ENCODE results near the gene TOR3A.

The TOR3A gene

DNA sequence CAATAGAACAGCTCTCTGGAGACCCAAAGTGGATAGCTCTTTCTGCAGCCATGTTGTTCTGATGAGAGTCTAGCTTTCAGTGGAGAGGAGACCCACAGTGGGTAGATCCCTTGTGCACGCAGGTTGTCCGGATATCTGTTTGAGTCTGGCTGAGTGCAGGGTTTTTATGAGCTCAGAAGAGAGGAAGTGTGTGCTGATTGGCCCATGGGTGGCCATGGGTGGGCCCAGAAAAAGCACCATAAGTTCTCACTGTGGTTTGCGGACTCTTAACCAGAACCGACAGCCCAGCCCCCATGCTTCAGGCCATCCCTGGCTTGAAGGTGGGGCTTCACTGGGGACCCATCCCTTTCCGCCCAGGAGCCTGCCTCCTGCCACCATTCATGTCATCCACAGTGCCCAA lies 39.2 kb upstream of the TOR3A start:
- TF ChIP-seq FOXP2 (optimal IDR thresholded peaks at IDR 0.05; ENCODE audit: borderline replicate concordance, extremely low read depth, extremely low read length, insufficient read depth) (no peak), POLR2AphosphoS5 (IDR thresholded peaks at IDR 0.05; ENCODE audit: low read depth, low read length) (no peak), TAF1 (IDR thresholded peaks at IDR 0.05; ENCODE audit: borderline replicate concordance, insufficient read depth, low read length) (no peak), SIN3A (IDR thresholded peaks at IDR 0.05; ENCODE audit: borderline replicate concordance, insufficient read depth, low read length) (no peak)
- TF ChIP-seq, protein P1, sequence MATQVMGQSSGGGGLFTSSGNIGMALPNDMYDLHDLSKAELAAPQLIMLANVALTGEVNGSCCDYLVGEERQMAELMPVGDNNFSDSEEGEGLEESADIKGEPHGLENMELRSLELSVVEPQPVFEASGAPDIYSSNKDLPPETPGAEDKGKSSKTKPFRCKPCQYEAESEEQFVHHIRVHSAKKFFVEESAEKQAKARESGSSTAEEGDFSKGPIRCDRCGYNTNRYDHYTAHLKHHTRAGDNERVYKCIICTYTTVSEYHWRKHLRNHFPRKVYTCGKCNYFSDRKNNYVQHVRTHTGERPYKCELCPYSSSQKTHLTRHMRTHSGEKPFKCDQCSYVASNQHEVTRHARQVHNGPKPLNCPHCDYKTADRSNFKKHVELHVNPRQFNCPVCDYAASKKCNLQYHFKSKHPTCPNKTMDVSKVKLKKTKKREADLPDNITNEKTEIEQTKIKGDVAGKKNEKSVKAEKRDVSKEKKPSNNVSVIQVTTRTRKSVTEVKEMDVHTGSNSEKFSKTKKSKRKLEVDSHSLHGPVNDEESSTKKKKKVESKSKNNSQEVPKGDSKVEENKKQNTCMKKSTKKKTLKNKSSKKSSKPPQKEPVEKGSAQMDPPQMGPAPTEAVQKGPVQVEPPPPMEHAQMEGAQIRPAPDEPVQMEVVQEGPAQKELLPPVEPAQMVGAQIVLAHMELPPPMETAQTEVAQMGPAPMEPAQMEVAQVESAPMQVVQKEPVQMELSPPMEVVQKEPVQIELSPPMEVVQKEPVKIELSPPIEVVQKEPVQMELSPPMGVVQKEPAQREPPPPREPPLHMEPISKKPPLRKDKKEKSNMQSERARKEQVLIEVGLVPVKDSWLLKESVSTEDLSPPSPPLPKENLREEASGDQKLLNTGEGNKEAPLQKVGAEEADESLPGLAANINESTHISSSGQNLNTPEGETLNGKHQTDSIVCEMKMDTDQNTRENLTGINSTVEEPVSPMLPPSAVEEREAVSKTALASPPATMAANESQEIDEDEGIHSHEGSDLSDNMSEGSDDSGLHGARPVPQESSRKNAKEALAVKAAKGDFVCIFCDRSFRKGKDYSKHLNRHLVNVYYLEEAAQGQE (IDR thresholded peaks at IDR 0.05; ENCODE audit: insufficient read depth in 1 of 2, low read depth in 2 of 2, low read length in 2 of 2), result no peak

DNA sequence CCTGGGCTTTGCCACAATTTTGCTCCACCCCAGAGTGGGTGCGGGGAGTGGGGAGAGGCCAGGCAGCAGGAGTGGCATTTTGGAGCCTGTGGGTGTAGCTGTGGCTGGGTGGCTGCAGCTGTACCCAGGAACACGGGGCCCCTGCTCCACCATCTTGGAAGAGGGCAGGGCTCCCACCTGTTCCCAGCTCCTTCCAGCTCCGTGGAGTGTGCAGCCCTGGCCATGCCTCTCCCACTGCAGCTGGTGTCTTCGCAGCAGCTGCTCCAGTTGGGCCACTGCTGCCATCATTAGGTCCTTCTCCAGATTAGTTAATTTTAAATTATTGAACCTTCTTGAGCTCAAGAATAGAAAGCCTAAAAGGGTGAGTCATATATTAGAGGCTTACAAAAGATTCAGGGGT lies 38.6 kb upstream of the TOR3A start:
- no peak for TF ChIP-seq SIN3A (IDR thresholded peaks at IDR 0.05; ENCODE audit: borderline replicate concordance, insufficient read depth, low read length)
- TF ChIP-seq, protein P1 (IDR thresholded peaks at IDR 0.05; ENCODE audit: insufficient read depth in 1 of 2, low read depth in 2 of 2, low read length in 2 of 2), result no peak
- no peak for TF ChIP-seq TAF1 (IDR thresholded peaks at IDR 0.05; ENCODE audit: borderline replicate concordance, insufficient read depth, low read length)
- no peak for TF ChIP-seq POLR2AphosphoS5 (IDR thresholded peaks at IDR 0.05; ENCODE audit: low read depth, low read length)
- no peak for TF ChIP-seq FOXP2 (optimal IDR thresholded peaks at IDR 0.05; ENCODE audit: borderline replicate concordance, extremely low read depth, extremely low read length, insufficient read depth)

DNA sequence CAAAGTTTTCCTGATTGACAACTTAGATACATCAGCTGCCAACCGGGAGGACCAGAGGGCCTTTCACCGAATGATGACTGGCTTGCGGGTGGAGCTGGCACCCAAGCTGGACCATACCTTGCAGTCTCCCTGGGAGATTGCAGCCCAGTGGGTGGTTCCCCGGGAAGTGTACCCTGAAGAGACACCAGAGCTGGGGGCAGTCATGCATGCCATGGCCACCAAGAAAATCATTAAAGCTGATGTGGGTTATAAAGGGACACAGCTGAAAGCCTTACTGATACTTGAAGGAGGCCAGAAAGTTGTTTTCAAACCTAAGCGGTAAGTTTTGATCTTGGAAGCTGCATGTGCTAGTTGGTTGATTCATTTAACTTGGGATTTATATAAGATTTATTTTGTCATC lies 38.0 kb upstream of the TOR3A start:
- no peak for TF ChIP-seq FOXP2 (optimal IDR thresholded peaks at IDR 0.05; ENCODE audit: borderline replicate concordance, extremely low read depth, extremely low read length, insufficient read depth)
- TF ChIP-seq, protein P1 (IDR thresholded peaks at IDR 0.05; ENCODE audit: insufficient read depth in 1 of 2, low read depth in 2 of 2, low read length in 2 of 2), result no peak
- no peak for TF ChIP-seq TAF1 (IDR thresholded peaks at IDR 0.05; ENCODE audit: borderline replicate concordance, insufficient read depth, low read length)
- TF ChIP-seq POLR2AphosphoS5 (IDR thresholded peaks at IDR 0.05; ENCODE audit: low read depth, low read length), result no peak
- no peak for TF ChIP-seq SIN3A (IDR thresholded peaks at IDR 0.05; ENCODE audit: borderline replicate concordance, insufficient read depth, low read length)

DNA sequence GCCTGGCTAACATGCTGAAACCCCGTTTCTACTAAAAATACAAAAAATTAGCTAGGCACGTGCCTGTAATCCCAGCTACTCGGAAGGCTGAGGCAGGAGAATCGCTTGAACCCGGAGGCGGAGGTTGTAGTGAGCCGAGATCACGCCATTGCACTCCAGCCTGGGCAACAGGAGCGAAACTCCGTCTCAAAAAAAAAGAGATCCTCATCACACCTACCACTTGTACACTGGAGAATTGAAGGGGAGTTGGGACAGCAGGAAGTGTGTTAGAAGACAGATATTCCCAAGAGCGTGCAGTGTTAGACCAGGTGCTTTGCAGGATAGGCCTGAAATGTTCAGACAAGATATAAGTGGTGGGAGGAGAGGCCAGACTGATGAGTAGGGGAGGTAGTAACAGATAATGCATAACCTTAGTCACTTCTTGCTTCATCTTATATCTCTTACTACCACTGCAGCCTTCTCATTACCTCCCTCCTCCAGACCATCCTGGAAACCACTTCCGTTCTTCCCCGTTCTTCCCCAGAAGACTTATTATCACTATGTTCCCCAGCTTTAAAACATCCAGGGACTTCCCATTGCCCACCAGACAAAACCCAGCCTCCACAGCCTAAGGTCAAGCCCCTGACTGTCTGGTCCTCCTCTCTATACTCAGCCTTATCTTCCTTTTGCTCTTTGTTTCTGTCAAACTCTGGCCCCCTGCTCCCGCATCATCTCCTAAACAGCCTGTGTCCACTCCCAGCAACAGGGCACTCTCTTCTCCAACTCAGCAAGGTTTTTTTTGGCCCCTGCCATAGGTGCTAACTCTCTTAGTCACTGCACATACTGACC lies 34.8 kb upstream of the TOR3A start:
- no peak for TF ChIP-seq FOXP2 (optimal IDR thresholded peaks at IDR 0.05; ENCODE audit: borderline replicate concordance, extremely low read depth, extremely low read length, insufficient read depth)
- TF ChIP-seq SIN3A (IDR thresholded peaks at IDR 0.05; ENCODE audit: borderline replicate concordance, insufficient read depth, low read length), result no peak
- no peak for TF ChIP-seq POLR2AphosphoS5 (IDR thresholded peaks at IDR 0.05; ENCODE audit: low read depth, low read length)
- TF ChIP-seq, protein P1 (IDR thresholded peaks at IDR 0.05; ENCODE audit: insufficient read depth in 1 of 2, low read depth in 2 of 2, low read length in 2 of 2), result no peak
- TF ChIP-seq TAF1 (IDR thresholded peaks at IDR 0.05; ENCODE audit: borderline replicate concordance, insufficient read depth, low read length), result no peak

Data from PFSK-1 (cell line).